ENCODE data around the gene ZNF548.

DNA sequence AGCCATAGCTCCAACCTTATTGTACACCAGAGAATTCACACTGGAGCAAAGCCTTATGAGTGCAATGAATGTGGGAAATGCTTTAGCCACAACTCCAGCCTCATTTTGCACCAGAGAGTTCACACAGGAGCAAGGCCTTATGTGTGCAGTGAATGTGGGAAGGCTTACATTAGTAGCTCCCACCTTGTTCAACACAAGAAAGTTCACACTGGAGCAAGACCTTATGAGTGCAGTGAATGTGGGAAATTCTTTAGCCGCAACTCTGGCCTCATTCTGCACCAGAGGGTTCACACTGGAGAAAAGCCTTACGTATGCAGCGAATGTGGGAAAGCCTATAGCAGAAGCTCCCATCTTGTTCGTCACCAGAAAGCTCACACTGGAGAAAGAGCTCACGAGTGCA is 32.2 kb upstream of the ZNF548 start:
- TF ChIP-seq, protein P1, sequence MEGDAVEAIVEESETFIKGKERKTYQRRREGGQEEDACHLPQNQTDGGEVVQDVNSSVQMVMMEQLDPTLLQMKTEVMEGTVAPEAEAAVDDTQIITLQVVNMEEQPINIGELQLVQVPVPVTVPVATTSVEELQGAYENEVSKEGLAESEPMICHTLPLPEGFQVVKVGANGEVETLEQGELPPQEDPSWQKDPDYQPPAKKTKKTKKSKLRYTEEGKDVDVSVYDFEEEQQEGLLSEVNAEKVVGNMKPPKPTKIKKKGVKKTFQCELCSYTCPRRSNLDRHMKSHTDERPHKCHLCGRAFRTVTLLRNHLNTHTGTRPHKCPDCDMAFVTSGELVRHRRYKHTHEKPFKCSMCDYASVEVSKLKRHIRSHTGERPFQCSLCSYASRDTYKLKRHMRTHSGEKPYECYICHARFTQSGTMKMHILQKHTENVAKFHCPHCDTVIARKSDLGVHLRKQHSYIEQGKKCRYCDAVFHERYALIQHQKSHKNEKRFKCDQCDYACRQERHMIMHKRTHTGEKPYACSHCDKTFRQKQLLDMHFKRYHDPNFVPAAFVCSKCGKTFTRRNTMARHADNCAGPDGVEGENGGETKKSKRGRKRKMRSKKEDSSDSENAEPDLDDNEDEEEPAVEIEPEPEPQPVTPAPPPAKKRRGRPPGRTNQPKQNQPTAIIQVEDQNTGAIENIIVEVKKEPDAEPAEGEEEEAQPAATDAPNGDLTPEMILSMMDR (IDR thresholded peaks at IDR 0.05), result no peak
- TF ChIP-seq EP300 (IDR thresholded peaks at IDR 0.05) (no peak), POLR2AphosphoS5 (IDR thresholded peaks at IDR 0.05) (no peak)
